ENCODE data around the gene NPSR1.
"Not testable (repeated sequence)": the region's sequence is repeated elsewhere in the genome, so short reads cannot be mapped to it uniquely, and the experiment has no call there.

The NPSR1 gene

DNA sequence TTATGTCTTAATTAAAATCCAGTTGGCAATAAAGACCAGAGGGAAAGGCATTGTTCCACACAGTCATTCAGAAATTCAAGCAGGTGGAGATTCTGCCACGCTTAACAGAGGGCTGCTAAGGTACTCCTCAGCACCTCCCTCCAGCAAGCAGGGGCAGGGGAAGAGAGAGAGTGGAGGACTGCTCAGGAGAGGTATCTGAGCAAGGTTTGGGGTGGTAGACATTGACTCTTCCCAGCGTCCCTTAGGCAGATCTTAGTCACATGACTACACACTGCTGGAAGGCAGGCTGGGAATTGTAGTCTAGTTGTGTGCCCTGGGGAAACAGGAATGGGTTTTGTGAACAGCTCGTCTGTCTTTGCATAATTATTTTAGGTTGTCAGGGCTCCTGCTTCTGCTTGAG, 181.6 kb downstream of the NPSR1 start:
- DNase-seq, result no peak

DNA sequence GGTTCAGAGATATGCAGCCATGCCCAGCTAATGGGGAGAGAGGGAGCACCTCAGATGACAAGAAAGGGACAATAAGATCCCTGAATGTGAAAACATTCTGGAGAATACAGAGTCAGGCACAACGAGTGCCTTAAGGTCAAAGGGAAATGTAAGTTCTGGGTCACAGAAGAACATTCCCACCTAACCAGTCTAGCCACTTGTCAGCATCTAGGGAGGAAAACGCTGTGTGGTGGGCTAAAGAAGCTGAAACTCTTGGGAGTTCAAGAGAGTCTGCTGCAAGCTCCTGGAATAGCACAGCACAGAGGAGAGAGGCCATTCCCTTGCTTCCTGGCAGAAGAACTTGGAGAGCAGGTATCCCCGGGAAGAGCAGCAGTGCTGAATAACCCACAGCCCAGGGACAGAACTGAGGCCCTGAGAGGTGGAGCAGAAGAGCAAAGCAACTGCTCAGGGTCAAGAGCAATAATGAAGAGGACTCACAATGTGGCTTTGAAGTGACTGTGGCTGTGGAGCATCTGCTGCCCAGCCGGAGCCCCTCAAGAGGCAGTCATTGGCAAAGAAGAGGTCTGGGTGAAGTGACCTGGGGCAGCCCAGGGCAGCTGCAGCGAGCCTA, 182.3 kb downstream of the NPSR1 start:
- DNase-seq, result no peak

- no peak for DNase-seq
Measured at GRCh38 chr7:34841326-34841725, 183.3 kb downstream of the NPSR1 start.

- no peak for DNase-seq
Measured at GRCh38 chr7:34842782-34843181, 184.8 kb downstream of the NPSR1 start.

GRCh38 chr7:34844406-34844805, 186.4 kb downstream of the NPSR1 start:
- no peak for DNase-seq

- no peak for DNase-seq
Measured at GRCh38 chr7:34844936-34845665, 187.1 kb downstream of the NPSR1 start.

DNA sequence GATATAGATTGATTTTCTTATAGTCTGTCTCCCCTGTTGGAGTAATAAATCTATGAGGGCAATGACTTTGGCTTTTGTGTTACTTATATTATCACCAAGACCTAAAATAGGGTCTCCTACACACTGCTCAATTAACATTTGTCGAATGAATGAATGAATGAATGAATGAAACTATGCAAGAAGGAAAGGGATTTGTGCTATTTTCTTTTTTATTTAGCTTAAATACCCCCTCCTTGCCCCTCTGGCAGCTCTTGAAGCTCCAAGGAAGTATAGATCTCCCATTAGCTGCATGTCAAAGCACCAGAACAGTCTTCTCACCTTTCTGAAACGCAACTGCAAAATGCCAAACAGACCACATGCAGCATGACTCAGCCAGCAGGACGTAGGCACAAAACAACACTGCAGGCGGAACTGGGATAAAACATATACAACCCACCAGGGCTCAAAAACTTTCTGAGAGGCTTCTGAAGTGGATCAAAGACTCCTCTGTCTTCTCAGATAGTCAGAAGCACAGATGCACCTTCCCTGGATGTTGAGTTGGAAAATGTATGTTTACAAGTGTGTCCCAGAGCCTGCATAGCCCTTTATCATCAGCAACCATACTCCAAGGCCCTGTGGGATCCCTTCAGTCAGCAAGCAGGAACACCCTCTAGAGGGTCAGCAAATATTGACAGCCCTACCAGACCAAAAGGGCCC, 187.8 kb downstream of the NPSR1 start:
- peak; percentile 7 for DNase-seq

DNA sequence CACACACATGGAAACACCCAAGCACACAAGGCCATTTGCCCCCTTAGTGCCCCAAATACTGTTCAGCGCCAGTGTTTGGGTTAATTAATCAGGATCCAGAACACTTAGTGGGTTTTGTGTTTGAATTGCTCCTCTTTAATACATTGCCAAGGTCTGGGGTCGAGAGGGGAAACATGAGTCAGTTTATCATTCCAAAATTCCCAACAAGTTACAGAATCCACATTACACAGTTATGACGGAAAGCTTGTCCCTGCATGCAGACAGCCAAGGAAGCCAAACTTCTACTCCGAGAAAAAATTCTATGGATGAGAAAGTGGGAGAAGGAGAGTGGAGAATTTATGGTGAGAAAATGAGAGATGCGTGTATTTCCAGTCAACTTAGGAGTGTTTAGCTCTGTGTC, 189.0 kb downstream of the NPSR1 start:
- no peak for DNase-seq

DNA sequence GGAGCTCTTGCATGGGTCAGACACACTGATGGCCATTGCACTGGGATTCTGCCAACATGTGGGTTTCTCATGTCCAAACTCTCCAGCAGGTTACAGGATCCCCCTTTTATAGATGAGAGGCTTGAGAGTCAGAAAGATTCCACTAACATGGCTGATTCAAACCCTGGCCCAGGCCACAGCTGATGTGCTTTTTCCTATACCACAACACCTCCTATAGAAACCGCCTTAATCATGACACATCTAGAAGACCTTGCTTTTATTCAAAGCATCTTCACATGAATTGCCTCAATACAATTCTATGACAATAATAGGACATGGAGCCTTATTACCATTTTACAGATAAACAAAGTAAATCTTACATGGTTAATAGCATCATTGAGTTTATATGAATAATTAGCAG, 190.7 kb downstream of the NPSR1 start:
- no peak for DNase-seq

DNA sequence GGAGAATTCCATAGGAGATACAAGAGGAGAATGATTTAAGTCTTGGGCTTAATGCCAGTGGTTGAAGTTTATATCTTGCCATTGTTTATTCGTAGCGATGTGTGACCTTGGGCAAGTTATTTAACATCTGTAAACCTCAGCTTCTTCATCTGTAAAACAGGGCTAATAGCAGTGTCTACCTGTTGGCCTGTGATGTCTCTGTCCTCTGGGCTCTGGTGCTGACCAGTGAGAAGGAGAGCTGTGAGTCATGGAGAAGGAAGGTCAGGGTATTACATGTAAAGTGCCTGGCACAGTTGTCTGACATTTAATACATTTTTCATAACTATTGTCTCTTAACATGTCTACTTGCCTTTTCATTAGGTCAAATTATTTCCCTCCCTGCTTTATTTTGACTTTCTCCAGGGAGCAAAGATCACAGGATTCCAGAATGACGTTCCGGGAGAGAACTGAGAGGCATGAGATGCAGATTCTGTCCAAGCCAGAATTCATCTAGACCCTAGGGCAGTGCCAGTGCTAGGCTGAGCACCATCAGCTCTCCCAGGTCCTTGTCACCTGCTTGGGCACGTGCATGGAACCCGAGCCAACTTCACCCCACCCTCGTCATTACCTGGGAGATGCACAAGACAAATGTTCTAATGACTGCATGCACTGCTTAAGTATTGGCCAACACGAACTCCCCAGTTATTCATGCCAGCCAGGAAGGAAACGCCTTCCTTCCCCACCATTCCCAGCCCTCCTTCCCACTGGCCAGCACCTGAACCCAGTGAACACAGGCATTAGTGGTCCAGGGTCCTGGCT, 191.3 kb downstream of the NPSR1 start:
- no peak for DNase-seq

- no peak for DNase-seq
Measured at GRCh38 chr7:34849986-34850385, 192.0 kb downstream of the NPSR1 start.

- DNase-seq, result no peak
Measured at GRCh38 chr7:34850681-34851080, 192.7 kb downstream of the NPSR1 start.

DNA sequence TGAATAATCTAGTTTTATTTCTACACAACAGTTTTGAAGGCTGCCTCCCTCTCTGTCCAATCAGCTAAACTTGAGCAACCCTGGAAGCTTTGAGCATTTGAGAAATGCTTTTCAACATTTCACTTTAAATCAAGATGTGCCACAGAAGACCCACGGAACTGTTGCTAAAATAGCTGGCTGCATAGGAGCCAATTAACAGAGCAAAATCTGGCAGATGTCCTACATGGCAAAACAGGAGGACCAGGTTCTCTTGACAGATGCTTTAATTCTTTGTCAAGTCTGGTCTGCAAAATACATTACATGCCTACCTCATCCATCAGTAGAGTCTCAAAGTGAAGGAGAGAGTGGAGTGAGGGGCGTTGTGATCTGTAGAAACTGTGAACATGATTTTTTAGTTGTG, 193.4 kb downstream of the NPSR1 start:
- no peak for DNase-seq

DNA sequence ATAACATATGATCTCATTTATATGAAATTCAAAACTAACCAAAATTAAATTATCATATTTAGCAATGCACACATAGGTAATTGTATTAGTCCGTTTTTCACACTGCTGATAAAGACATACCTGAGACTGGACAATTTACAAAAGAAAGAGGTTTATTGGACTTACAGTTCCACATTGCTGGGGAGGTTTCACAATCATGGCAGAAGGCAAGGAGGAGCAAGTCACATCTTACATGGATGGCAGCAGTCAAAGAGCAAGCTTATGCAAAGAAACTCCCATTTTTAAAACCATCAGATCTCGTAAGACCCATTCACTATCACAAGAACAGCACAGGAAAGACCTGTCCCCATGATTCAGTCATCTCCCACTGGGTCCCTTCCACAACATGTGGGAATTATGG, 200.4 kb downstream of the NPSR1 start:
- DNase-seq, result not testable (repeated sequence)

DNA sequence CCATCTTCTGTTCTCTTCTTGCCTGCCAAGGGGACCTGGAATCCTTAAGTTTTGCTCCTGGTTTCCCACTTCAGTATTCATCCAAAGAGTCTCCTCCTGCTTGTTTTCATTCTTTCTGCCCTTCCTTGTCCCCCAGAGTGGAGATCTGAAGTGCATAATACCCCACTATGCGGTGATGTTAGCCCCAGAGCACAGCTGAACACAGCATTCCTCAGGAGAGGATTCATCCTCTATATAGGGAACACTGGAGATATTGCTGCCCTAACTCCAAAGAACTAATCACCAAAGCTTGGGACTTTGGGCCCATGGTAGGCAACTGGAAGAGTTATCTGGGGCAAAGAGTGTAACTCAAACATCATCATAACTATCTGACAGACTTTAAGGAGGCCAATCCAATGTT, 201.3 kb downstream of the NPSR1 start:
- not testable (repeated sequence) for DNase-seq

DNA sequence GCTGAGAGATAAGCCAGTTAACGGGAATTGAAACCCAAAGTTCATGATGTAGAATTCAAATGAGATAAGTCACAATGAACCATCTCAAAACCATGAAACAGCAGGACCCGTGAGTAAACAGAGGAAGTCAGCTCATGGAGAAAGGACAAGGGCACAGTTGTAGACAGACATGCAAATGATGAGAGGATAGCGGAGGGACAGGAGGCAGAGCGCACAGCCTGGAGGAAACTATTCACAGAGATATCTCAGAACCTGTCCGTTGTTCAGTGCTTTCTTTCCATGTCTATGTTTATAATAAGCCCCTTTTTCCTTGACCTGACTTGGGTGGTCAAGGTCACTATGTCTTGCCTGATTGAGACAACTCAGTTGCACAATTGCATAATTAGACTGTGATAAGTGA, 208.2 kb downstream of the NPSR1 start:
- not testable (repeated sequence) for DNase-seq

- not testable (repeated sequence) for DNase-seq
Measured at GRCh38 chr7:34867341-34867740, 209.3 kb downstream of the NPSR1 start.

DNA sequence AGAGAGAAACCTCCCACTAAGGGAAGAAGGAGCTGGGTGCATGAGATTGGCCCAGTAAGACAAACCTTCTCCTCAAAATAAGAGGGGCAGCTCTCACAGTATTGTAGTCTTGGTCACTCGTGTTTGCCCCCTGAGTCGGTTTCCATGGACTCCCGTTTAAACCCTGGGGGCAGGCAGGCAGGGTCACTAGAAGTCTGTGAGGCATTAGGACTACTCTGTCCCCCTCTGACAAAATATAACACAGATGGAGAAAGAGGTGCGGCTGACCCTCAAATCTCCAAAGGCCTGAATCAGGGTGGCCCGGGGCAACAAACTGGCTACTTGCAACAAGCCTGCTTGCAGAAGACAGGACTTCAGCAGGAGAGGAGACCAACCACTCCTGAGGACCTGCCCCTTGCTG, 210.6 kb downstream of the NPSR1 start:
- not testable (repeated sequence) for DNase-seq

- DNase-seq, result no peak
Measured at GRCh38 chr7:34869057-34869456, 211.0 kb downstream of the NPSR1 start.

DNA sequence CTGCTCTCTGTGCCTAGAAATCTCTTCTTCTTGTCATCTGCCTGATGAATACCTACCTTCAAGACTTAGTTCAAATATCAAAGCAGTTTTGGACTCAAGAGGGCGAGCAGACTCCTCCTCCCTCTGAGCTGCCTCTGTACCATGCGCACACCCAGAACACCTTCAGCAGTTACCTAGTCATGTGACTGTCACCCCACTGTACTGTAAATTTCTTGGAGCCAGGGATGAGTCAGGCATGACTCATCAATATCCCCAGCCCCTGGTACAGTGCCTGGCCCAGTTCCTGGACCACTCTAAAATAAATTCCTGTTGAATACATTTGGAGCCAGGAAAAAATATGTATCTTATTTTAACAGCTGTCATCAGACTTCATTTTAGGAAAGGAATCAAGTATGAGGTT, 212.0 kb downstream of the NPSR1 start:
- not testable (repeated sequence) for DNase-seq

DNA sequence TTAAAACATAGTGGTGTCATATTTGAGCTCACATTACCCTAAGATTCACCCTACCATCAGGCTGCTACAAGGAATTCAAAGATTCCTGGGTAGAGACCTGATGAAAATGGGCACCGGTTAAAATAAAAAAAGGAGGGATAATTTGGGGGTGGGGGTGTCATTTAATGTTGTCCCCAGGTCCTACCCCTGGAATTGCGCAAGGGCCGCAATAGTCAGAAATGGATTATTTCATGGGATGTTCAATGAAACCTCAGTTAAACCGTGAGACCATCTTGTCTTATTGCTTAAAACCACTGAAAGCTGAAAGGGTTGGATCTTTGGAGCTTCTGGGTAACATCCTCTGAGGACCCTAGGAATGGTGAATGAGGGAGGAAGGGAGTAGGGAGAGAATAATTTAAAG, 216.3 kb downstream of the NPSR1 start:
- not testable (repeated sequence) for DNase-seq

DNA sequence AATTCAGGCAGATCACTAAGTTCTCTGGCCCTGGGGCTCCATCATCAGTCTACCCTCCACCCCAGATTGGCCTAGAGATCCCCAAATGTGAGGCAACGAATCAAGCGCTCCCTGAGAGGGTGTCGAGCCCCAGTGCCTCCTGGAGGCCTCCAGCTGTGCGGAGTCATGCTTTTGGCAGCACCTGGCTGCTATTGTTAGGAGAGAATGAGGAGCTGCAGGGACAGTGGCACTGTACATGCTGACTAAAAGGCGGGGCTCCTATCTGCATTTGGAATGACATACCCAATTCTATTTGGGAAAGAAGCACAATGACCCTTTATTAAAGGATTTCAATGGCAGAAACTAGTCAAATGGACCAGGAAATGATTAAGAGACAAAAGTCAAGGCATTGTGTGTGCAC, 217.5 kb downstream of the NPSR1 start:
- DNase-seq, result peak; percentile 87

All from NCI-H345 (cell line).